GM19324 (cell line): ENCODE results near the gene NIT1.

ENCODE experiments used
- ATAC-seq: cut with Tn5 transposase; IDR thresholded peaks from one replicate; pipeline ENCODE4 v1.9.1; 2021; ENCODE audit warnings: mild to moderate bottlenecking, moderate library complexity; ENCODE audit not compliant: unreplicated experiment, low FRiP score

The NIT1 gene

GRCh38 chr1:161140755-161141400 lies 23.0 kb downstream of the NIT1 start:
- ATAC-seq: no peak

GRCh38 chr1:161145832-161146231 lies 27.9 kb downstream of the NIT1 start:
- no peak for ATAC-seq

GRCh38 chr1:161153176-161153575 lies 35.3 kb downstream of the NIT1 start:
- ATAC-seq: no peak

- ATAC-seq: peak; percentile 83
Measured at GRCh38 chr1:161153682-161154337, 35.9 kb downstream of the NIT1 start, which contains the start of gene UFC1. UFC1 (plus strand) TSS chr1:161153978; CDS start chr1:161153998, 20 bp downstream.

GRCh38 chr1:161157867-161158266 lies 40.0 kb downstream of the NIT1 start:
- ATAC-seq: no peak

GRCh38 chr1:161158316-161159010 lies 40.6 kb downstream of the NIT1 start:
- ATAC-seq: no peak

GRCh38 chr1:161159087-161159912 lies 41.4 kb downstream of the NIT1 start, which contains the start of gene USP21:
USP21 (plus strand) TSS chr1:161159500; CDS start chr1:161160641, 1,141 bp downstream.
- peak; percentile 86 for ATAC-seq

GRCh38 chr1:161159913-161160243 lies 42.0 kb downstream of the NIT1 start:
- ATAC-seq: no peak

- no peak for ATAC-seq
Measured at GRCh38 chr1:161160671-161161145, 42.8 kb downstream of the NIT1 start.

GRCh38 chr1:161161652-161162051 lies 43.7 kb downstream of the NIT1 start:
- no peak for ATAC-seq

- no peak for ATAC-seq
Measured at GRCh38 chr1:161162052-161162451, 44.1 kb downstream of the NIT1 start.

GRCh38 chr1:161162806-161163205 lies 44.9 kb downstream of the NIT1 start:
- ATAC-seq: no peak

GRCh38 chr1:161163793-161164192 lies 45.9 kb downstream of the NIT1 start:
- no peak for ATAC-seq

- ATAC-seq: no peak
Measured at GRCh38 chr1:161164901-161165610, 47.2 kb downstream of the NIT1 start.

- peak; percentile 92 for ATAC-seq
Measured at GRCh38 chr1:161165742-161166668, 48.1 kb downstream of the NIT1 start, which contains the start of gene PPOX. PPOX (plus strand) TSS chr1:161166426; CDS start chr1:161166848, 422 bp downstream.

GRCh38 chr1:161166669-161167548 lies 49.0 kb downstream of the NIT1 start:
- no peak for ATAC-seq

- no peak for ATAC-seq
Measured at GRCh38 chr1:161168906-161169305, 51.0 kb downstream of the NIT1 start.
